Measurements from ENCODE around the gene PKP4.
"Not testable (repeated sequence)": the region's sequence is repeated elsewhere in the genome, so short reads cannot be mapped to it uniquely, and the experiment has no call there.

The PKP4 gene

DNA sequence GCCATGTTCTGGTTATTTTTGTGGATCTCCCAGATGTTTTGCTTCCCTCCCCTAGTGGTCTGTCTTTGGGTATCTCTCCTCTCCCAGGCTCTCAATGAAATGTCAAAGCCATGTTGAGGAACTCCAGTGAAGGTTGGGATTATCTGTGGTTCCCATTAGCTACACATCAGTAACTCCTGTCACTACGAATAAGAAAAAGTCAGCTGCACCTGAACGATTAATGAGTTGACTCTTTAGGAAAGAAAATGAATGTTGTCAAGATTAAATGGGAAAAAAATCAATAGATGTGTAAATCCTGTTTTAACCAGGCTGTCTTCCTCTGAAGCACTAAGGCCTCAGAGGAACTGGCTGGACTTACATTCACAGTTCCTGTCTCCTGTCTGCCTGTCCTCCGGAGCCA, 244.3 kb downstream of the PKP4 start:
- no peak overlapping the region for H3K4me3 ChIP-seq (ENCODE audit: insufficient read depth, low read depth, low read length, poor library complexity, severe bottlenecking)
- H3K27me3 ChIP-seq (replicated peaks; ENCODE audit: control insufficient read depth, insufficient read depth, low read length, poor library complexity, severe bottlenecking): no peaks in the 10 kb centered on the region
- no peaks in the 10 kb centered on the region for H3K9me3 ChIP-seq (ENCODE audit: control insufficient read depth, low read length)
- DNase-seq: no peak
- no peaks in the 10 kb centered on the region for H3K4me1 ChIP-seq (ENCODE audit: control insufficient read depth, insufficient read depth, low read length, poor library complexity, severe bottlenecking)
- H3K36me3 ChIP-seq (ENCODE audit: control insufficient read depth, insufficient read depth, low read length): no peaks in the 10 kb centered on the region
- H3K27ac ChIP-seq (ENCODE audit: insufficient read depth, low read length, poor library complexity, severe bottlenecking): no peak overlapping the region

DNA sequence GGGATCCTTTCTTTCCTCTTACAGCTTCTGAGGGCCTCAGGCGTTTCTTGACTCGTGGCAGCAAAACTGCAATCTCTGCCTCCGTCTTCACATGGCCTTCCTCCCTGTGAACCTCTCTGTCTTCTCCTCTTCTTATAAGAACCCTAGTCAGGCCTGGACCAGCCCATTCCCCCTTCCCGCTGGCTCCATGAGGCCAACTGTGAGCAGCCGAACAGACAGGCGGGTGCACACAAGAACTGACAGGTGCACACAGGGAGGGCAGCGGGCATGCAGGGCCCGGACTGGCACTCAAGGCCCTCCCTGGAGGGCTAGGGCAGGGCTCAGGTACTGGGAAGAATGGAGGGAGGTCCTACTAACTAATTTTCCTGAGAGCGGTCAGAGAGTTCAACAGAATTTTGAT, 246.0 kb downstream of the PKP4 start:
- DNase-seq: no peak
- H3K27ac ChIP-seq (ENCODE audit: insufficient read depth, low read length, poor library complexity, severe bottlenecking): no peak overlapping the region
- H3K27me3 ChIP-seq (replicated peaks; ENCODE audit: control insufficient read depth, insufficient read depth, low read length, poor library complexity, severe bottlenecking): no peaks in the 10 kb centered on the region
- no peaks in the 10 kb centered on the region for H3K9me3 ChIP-seq (ENCODE audit: control insufficient read depth, low read length)
- no peaks in the 10 kb centered on the region for H3K4me1 ChIP-seq (ENCODE audit: control insufficient read depth, insufficient read depth, low read length, poor library complexity, severe bottlenecking)
- H3K36me3 ChIP-seq (ENCODE audit: control insufficient read depth, insufficient read depth, low read length): no peaks in the 10 kb centered on the region
- H3K4me3 ChIP-seq (ENCODE audit: insufficient read depth, low read depth, low read length, poor library complexity, severe bottlenecking): no peak overlapping the region

DNA sequence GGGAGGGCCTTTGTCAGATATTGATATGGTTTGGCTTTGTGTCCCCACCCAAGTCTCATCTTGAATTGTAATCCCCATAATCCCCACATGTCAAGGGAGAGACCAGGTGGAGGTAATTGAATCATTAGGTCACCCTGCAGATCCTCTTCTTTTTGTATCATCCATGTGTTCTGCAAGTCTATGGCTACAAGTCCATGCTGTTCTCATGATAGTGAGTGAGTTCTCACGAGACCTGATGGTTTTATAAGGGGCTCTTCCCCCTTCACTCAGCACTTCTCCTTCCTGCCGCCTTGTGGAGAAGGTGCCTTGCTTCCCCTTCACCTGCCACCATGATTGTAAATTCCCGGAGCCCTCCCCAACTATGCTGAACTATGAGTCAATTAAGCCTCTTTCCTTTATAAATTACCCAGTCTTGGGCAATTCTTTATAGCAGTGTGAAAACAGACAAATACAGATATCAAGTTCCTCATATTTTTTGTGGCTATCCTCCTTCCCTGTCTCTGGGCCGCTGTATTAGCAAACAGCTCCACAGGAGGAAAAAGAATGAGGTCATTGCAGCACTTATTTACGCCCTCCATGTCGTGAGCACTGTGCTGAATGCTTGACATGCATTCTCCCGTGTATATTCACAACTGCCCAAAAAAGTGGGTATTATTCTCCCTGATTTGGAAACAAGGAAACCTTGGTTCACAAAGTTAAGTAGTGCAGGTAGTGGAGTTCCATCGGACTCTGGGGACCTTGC, 248.1 kb downstream of the PKP4 start:
- DNase-seq; H3K27me3 ChIP-seq (replicated peaks; ENCODE audit: control insufficient read depth, insufficient read depth, low read length, poor library complexity, severe bottlenecking); H3K4me1 ChIP-seq (ENCODE audit: control insufficient read depth, insufficient read depth, low read length, poor library complexity, severe bottlenecking); H3K27ac ChIP-seq (ENCODE audit: insufficient read depth, low read length, poor library complexity, severe bottlenecking); H3K36me3 ChIP-seq (ENCODE audit: control insufficient read depth, insufficient read depth, low read length); H3K4me3 ChIP-seq (ENCODE audit: insufficient read depth, low read depth, low read length, poor library complexity, severe bottlenecking); H3K9me3 ChIP-seq (ENCODE audit: control insufficient read depth, low read length): not testable (repeated sequence)

DNA sequence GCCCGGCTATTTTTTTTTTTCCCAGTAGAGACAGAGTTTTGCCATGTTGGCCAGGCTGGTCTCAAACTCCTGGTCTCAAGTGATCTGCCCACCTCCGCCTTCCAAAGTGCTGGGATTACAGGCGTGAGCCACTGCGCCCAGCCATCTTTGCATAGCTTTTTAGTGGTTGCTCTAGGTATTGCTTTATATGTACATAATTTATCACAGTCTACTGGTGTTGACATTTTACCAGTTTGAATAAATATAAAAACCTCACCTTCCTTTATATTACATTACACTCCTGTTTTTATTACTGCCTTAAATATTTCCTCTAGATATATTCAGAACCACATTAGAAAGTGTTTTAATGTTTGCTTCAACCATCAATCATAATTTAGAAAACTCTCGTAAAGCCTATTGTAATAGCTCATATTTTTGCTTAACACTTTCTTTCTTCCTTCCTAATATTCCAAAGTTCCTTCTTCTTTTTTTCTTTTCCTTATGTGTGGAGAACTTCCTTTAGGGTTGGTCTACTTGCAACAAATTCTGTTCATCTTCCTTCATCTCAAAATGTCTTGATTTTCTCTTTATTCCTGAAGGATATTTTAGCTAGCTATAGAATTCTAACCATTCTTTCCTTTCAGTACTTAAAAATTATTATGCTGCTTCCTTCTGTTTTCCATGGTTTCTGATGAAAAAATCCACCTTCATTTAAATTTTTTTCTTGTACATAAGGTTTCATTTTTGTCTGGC, 256.2 kb downstream of the PKP4 start:
- H3K4me3 ChIP-seq (ENCODE audit: insufficient read depth, low read depth, low read length, poor library complexity, severe bottlenecking): no peak overlapping the region
- no peaks in the 10 kb centered on the region for H3K4me1 ChIP-seq (ENCODE audit: control insufficient read depth, insufficient read depth, low read length, poor library complexity, severe bottlenecking)
- no peak overlapping the region for H3K27ac ChIP-seq (ENCODE audit: insufficient read depth, low read length, poor library complexity, severe bottlenecking)
- H3K36me3 ChIP-seq (ENCODE audit: control insufficient read depth, insufficient read depth, low read length): no peaks in the 10 kb centered on the region
- DNase-seq: no peak
- H3K27me3 ChIP-seq (replicated peaks; ENCODE audit: control insufficient read depth, insufficient read depth, low read length, poor library complexity, severe bottlenecking): no peaks in the 10 kb centered on the region
- no peaks in the 10 kb centered on the region for H3K9me3 ChIP-seq (ENCODE audit: control insufficient read depth, low read length)

DNA sequence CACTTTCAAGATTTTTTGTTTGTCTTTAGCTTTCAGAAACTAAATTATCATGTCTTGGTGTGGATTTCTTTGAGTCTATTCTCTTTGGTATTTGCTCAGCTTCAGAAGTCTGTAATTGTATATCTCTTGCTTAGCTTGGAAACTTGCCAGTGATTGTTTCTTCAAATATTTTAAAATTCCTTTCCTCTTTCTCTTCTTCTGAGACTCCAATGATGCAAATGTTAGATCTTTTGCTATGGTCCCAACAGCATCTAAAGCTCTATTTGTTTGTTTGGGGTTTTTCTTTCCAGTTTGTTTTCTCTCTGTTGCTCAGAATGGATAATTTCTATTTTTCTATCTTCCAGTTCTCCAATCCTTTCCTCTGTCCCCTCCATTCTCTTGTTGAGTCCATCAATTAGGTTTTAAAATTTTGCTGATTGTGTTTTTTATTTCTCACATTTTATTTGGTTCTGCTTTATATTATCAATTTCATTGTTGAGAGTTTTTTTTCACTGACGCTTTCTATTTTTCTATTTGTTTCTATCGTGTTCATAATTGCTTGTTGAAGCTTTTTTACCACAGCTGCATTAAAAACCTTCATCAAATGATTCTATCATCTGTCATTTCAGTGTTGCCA, 256.9 kb downstream of the PKP4 start:
- no peaks in the 10 kb centered on the region for H3K9me3 ChIP-seq (ENCODE audit: control insufficient read depth, low read length)
- H3K27me3 ChIP-seq (replicated peaks; ENCODE audit: control insufficient read depth, insufficient read depth, low read length, poor library complexity, severe bottlenecking): no peaks in the 10 kb centered on the region
- no peaks in the 10 kb centered on the region for H3K36me3 ChIP-seq (ENCODE audit: control insufficient read depth, insufficient read depth, low read length)
- H3K4me3 ChIP-seq (ENCODE audit: insufficient read depth, low read depth, low read length, poor library complexity, severe bottlenecking): no peak overlapping the region
- no peaks in the 10 kb centered on the region for H3K4me1 ChIP-seq (ENCODE audit: control insufficient read depth, insufficient read depth, low read length, poor library complexity, severe bottlenecking)
- H3K27ac ChIP-seq (ENCODE audit: insufficient read depth, low read length, poor library complexity, severe bottlenecking): no peak overlapping the region
- DNase-seq: no peak

DNA sequence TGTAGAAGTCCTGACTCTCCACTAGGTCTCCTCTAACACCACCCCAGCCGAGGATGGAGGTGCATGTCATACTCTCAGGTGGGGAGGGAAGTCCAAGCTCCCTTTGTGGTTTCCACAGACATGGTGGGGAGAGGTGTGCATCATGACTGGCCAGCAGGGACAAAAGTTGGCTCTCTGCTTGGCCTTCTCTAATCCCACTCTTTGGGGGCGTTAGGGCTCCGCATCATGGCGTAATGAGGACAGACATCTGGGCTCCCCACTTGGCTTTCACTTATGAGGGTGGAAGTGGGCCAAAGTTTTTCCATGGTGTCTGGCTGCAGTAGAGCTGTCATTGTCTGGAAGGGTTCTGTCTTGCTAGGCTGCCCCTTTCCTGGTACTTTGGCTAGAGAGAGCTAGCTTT, 257.7 kb downstream of the PKP4 start:
- Histone ChIP-seq H3K4me3 (ENCODE audit: insufficient read depth, low read depth, low read length, poor library complexity, severe bottlenecking) (no peak overlapping the region), H3K9me3 (ENCODE audit: control insufficient read depth, low read length) (no peaks in the 10 kb centered on the region), H3K27ac (ENCODE audit: insufficient read depth, low read length, poor library complexity, severe bottlenecking) (no peak overlapping the region), H3K4me1 (ENCODE audit: control insufficient read depth, insufficient read depth, low read length, poor library complexity, severe bottlenecking) (no peaks in the 10 kb centered on the region), H3K27me3 (replicated peaks; ENCODE audit: control insufficient read depth, insufficient read depth, low read length, poor library complexity, severe bottlenecking) (no peaks in the 10 kb centered on the region), H3K36me3 (ENCODE audit: control insufficient read depth, insufficient read depth, low read length) (no peaks in the 10 kb centered on the region)
- no peak for DNase-seq

DNA sequence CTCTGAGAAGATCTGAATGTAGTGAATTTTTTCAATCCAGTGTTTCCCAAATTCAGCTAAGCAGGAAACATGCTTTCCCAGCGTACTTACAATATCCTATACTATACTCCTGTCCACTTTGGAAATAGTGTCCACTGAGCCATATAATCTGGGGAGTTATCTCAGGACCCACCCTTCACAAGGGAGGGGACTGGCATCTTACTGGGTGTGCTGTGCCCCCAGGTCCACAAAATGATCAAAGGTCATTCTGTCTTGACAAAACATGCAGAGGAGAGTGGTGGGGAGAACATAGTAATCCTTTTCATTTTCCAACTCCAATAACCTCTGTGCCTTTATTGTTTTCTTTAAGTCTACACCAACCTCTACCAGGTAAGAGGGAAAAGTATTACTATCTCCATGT, 258.6 kb downstream of the PKP4 start:
- no peak overlapping the region for H3K4me3 ChIP-seq (ENCODE audit: insufficient read depth, low read depth, low read length, poor library complexity, severe bottlenecking)
- H3K27me3 ChIP-seq (replicated peaks; ENCODE audit: control insufficient read depth, insufficient read depth, low read length, poor library complexity, severe bottlenecking): no peaks in the 10 kb centered on the region
- no peak for DNase-seq
- H3K36me3 ChIP-seq (ENCODE audit: control insufficient read depth, insufficient read depth, low read length): no peaks in the 10 kb centered on the region
- H3K9me3 ChIP-seq (ENCODE audit: control insufficient read depth, low read length): no peaks in the 10 kb centered on the region
- H3K4me1 ChIP-seq (ENCODE audit: control insufficient read depth, insufficient read depth, low read length, poor library complexity, severe bottlenecking): no peaks in the 10 kb centered on the region
- no peak overlapping the region for H3K27ac ChIP-seq (ENCODE audit: insufficient read depth, low read length, poor library complexity, severe bottlenecking)

DNA sequence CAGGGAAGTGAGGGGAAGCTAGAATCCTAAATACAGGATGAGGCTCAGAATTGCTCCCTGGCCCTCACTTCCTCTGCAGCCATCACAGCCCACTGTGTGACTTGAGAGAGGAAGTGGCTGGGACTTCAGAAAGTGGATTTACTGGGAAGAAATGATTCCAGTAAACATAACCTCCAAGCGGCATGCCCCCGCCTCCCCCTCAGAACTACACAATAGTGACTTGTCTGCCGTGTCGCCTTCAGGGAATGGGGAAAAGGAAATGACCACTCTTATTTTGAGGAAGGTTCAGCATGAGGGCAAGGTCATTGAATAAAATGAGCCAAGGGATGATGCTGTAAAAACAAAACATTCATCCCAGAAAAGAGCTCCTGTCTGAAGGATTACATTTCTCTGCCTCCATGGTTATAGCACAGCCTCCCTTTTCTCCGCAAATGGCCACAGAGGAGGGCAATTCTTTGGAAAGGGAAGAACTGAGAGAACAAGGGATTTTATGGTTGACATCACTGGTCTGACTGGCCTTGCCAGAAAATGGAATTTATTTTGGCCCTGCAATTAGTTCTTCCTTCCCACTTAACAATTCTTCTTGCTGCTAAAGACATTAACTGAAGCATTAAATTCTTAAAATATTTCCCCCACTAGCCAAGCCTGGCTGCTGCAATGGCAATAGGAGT, 259.5 kb downstream of the PKP4 start:
- DNase-seq: no peak
- Histone ChIP-seq H3K36me3 (ENCODE audit: control insufficient read depth, insufficient read depth, low read length) (no peaks in the 10 kb centered on the region), H3K27me3 (replicated peaks; ENCODE audit: control insufficient read depth, insufficient read depth, low read length, poor library complexity, severe bottlenecking) (no peaks in the 10 kb centered on the region), H3K4me3 (ENCODE audit: insufficient read depth, low read depth, low read length, poor library complexity, severe bottlenecking) (no peak overlapping the region), H3K4me1 (ENCODE audit: control insufficient read depth, insufficient read depth, low read length, poor library complexity, severe bottlenecking) (no peaks in the 10 kb centered on the region), H3K27ac (ENCODE audit: insufficient read depth, low read length, poor library complexity, severe bottlenecking) (no peak overlapping the region), H3K9me3 (ENCODE audit: control insufficient read depth, low read length) (no peaks in the 10 kb centered on the region)

DNA sequence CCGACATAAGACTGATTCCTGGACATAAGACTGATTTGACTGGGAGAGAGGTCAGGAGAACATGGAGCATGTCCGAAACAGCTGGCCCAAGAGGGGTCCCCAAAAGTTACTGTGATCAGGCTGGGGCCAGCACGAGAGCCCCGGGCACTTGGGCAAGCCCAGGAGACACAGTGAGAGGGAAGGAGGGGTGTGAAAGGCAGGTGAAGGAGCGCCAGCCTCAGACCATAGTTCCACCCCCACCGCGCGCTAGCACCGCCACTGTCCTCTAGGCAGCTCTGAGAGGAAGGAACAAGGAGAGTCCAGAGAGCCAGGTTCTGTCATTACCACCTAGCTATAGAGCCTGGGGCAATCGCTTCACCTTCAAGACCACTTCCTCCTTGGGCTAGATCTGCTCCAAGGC, 260.2 kb downstream of the PKP4 start:
- no peak for DNase-seq
- no peak overlapping the region for H3K4me3 ChIP-seq (ENCODE audit: insufficient read depth, low read depth, low read length, poor library complexity, severe bottlenecking)
- no peaks in the 10 kb centered on the region for H3K36me3 ChIP-seq (ENCODE audit: control insufficient read depth, insufficient read depth, low read length)
- no peaks in the 10 kb centered on the region for H3K27me3 ChIP-seq (replicated peaks; ENCODE audit: control insufficient read depth, insufficient read depth, low read length, poor library complexity, severe bottlenecking)
- H3K27ac ChIP-seq (ENCODE audit: insufficient read depth, low read length, poor library complexity, severe bottlenecking): no peak overlapping the region
- no peaks in the 10 kb centered on the region for H3K9me3 ChIP-seq (ENCODE audit: control insufficient read depth, low read length)
- H3K4me1 ChIP-seq (ENCODE audit: control insufficient read depth, insufficient read depth, low read length, poor library complexity, severe bottlenecking): no peaks in the 10 kb centered on the region

Data from effector memory CD4-positive, alpha-beta T cell (primary cell).